GM12865 (cell line): ENCODE results near the gene RIC3.

Experiments
- DNase-seq: peaks from one replicate; pipeline ENCODE4 v3.0.0; 2010; ENCODE audit warnings: low read depth
- H3K4me3 ChIP-seq: 2 replicates; pipeline ENCODE4 v1.5.1; 2011; ENCODE audit warnings: mild to moderate bottlenecking, low read depth, low read length, control low read depth
- CTCF ChIP-seq: IDR thresholded peaks from 2 replicates; pipeline ENCODE4 v1.5.1; 2011; ENCODE audit warnings: low read length, control low read depth, low read depth, inconsistent platforms; ENCODE audit not compliant: insufficient read depth; ENCODE audit errors: missing control alignments

The RIC3 gene

GRCh38 chr11:8207080-8208000 lies 38.5 kb upstream of the RIC3 start:
- DNase-seq: no peak
- no peak overlapping the region for H3K4me3 ChIP-seq
- TF ChIP-seq CTCF: no peak

- TF ChIP-seq CTCF: no peak
- no peak overlapping the region for H3K4me3 ChIP-seq
- DNase-seq: no peak
Observed at GRCh38 chr11:8206251-8207079, 37.6 kb upstream of the RIC3 start.

GRCh38 chr11:8205566-8205965 lies 36.7 kb upstream of the RIC3 start:
- H3K4me3 ChIP-seq: no peak overlapping the region
- no peak for TF ChIP-seq CTCF
- no peak for DNase-seq

GRCh38 chr11:8204596-8204995 lies 35.8 kb upstream of the RIC3 start:
- H3K4me3 ChIP-seq: no peak overlapping the region

GRCh38 chr11:8204025-8204424 lies 35.2 kb upstream of the RIC3 start:
- DNase-seq: no peak
- no peak overlapping the region for H3K4me3 ChIP-seq
- no peak for TF ChIP-seq CTCF

More at GRCh38 chr11:8204596-8204995, 35.8 kb upstream of the RIC3 start:
- no peak for TF ChIP-seq CTCF
- DNase-seq: no peak

GRCh38 chr11:8203414-8203715 lies 34.5 kb upstream of the RIC3 start:
- no peak for TF ChIP-seq CTCF
- no peak for DNase-seq
- H3K4me3 ChIP-seq: no peak overlapping the region
